Measurements from ENCODE around the gene KCNK3.

KCNK3 gene

GRCh38 chr2:26711457-26712161 is 19.1 kb downstream of the KCNK3 start:
- no peak for DNase-seq (ENCODE audit: low read depth in 2 of 2)

GRCh38 chr2:26712486-26713465 is 20.3 kb downstream of the KCNK3 start:
- DNase-seq (ENCODE audit: low read depth in 2 of 2), result no peak

GRCh38 chr2:26715528-26716270 is 23.2 kb downstream of the KCNK3 start:
- DNase-seq (ENCODE audit: low read depth in 2 of 2), result no peak

- DNase-seq (ENCODE audit: low read depth in 2 of 2), result no peak
Measured at GRCh38 chr2:26716340-26716739, 23.8 kb downstream of the KCNK3 start.

- no peak for DNase-seq (ENCODE audit: low read depth in 2 of 2)
Measured at GRCh38 chr2:26716769-26717168, 24.2 kb downstream of the KCNK3 start.

- DNase-seq (ENCODE audit: low read depth in 2 of 2), result no peak
Measured at GRCh38 chr2:26717362-26717761, 24.8 kb downstream of the KCNK3 start.

GRCh38 chr2:26718949-26719686 is 26.6 kb downstream of the KCNK3 start:
- no peak for DNase-seq (ENCODE audit: low read depth in 2 of 2)

GRCh38 chr2:26720322-26721114 is 28.0 kb downstream of the KCNK3 start:
- DNase-seq (ENCODE audit: low read depth in 2 of 2), result no peak

GRCh38 chr2:26721115-26722032 is 28.9 kb downstream of the KCNK3 start:
- no peak for DNase-seq (ENCODE audit: low read depth in 2 of 2)

GRCh38 chr2:26722328-26722727 is 29.8 kb downstream of the KCNK3 start:
- DNase-seq (ENCODE audit: low read depth in 2 of 2), result no peak

GRCh38 chr2:26722911-26723310 is 30.4 kb downstream of the KCNK3 start:
- DNase-seq (ENCODE audit: low read depth in 2 of 2), result no peak

- no peak for DNase-seq (ENCODE audit: low read depth in 2 of 2)
Measured at GRCh38 chr2:26723475-26723874, 31.0 kb downstream of the KCNK3 start.

GRCh38 chr2:26723991-26724750 is 31.6 kb downstream of the KCNK3 start:
- DNase-seq (ENCODE audit: low read depth in 2 of 2), result no peak

- no peak for DNase-seq (ENCODE audit: low read depth in 2 of 2)
Measured at GRCh38 chr2:26724784-26725520, 32.4 kb downstream of the KCNK3 start.

- DNase-seq (ENCODE audit: low read depth in 2 of 2), result no peak
Measured at GRCh38 chr2:26725521-26725820, 32.9 kb downstream of the KCNK3 start.

GRCh38 chr2:26726228-26726627 is 33.7 kb downstream of the KCNK3 start:
- DNase-seq (ENCODE audit: low read depth in 2 of 2), result no peak

- no peak for DNase-seq (ENCODE audit: low read depth in 2 of 2)
Measured at GRCh38 chr2:26727641-26728561, 35.4 kb downstream of the KCNK3 start.

Data from stimulated activated CD4-positive, alpha-beta T cell treated with anti-CD3 and anti-CD28 coated beads, Interleukin-12 subunit alpha, Interleukin-12 subunit beta, amount 100 ng/mL, for 24 hours (primary cell).